Measurements from ENCODE around the gene TANC1.

Gene TANC1

DNA sequence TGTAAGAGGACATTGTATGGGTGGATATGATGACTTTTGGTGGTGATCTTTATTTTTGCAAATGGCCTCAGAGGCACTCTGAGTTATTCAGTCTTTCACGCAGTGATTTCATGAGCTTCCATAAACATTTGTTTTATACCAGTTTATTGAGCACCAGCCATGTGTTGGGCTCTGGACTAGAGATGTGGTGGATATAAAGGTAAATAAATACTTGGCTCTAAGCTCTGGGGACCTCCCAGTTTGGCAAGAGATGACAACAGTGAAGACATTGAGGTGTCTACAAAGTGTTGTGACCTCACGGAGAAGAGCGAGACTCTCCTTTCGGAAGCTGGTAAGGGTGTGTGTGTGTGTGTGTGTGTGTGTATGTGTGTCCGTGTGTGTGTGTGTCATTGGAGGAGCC, 146.4 kb downstream of the TANC1 start:
- FAIRE-seq, result no peak
- DNase-seq (ENCODE audit: low spot score), result no peak

- DNase-seq (ENCODE audit: low spot score), result no peak
- no peak for FAIRE-seq
These were observed 148.5 kb downstream of the TANC1 start for GRCh38 chr2:159116922-159117321.

DNA sequence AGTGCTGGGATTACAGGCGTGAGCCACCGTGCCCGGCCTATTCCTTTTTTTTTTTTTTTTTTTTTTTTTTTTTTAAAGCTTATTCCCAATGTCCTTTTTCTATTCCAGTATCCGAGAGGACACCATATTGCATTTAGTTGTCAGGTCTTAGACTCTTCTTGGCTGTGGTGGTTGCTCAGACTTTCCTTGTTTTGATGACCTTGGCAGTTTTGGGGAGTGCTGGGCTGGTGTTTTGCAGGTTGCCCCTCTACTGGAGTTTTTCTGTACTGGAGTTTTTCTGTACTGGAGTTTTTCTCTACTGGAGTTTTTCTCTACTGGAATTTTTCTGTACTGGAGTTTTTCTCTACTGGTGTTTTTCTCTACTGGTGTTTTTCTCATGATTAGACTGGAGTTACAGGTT, 149.2 kb downstream of the TANC1 start:
- FAIRE-seq (no peak), DNase-seq (ENCODE audit: low spot score) (no peak)

DNA sequence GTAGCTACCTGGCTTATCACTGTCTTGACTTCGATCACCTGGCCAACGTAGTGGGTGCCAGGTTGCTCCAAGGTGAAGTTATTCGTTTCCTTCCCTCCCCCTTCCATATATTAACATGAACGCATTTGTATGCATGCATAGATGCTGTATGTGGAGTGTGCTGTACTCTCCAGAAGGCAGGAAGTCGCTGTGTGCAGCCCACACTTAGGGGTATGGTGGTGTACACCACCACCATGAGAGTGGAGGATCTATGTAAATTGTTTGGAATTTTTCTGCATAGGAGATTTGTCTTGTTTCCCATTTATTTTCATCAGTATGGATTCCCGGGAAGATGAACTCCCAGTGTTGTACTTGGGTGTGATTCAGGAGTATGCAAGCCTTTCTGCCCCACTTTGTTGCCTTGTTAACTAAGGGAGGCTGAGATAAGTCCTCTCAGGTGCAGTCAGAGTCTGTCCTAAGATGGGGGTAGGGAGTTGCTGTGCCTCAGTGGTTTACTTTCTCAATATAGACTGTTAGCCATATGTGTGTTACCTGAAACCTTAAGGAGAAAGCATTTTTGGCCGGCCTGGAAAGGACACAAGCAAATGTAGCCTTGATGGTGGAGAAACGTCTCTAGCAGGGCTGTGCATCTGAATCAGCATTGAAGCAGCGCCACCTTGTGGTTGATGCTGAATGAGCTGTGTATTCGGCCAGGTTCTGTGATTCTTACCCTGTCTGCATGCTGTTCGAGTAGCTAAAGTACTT, 149.8 kb downstream of the TANC1 start:
- DNase-seq (ENCODE audit: low spot score), result peak; percentile 57
- FAIRE-seq, result peak; percentile 22

GRCh38 chr2:159118859-159119500, 150.5 kb downstream of the TANC1 start:
- FAIRE-seq (no peak), DNase-seq (ENCODE audit: low spot score) (no peak)

- DNase-seq (ENCODE audit: low spot score) (no peak), FAIRE-seq (no peak)
These were observed 151.3 kb downstream of the TANC1 start for GRCh38 chr2:159119652-159120257.

DNA sequence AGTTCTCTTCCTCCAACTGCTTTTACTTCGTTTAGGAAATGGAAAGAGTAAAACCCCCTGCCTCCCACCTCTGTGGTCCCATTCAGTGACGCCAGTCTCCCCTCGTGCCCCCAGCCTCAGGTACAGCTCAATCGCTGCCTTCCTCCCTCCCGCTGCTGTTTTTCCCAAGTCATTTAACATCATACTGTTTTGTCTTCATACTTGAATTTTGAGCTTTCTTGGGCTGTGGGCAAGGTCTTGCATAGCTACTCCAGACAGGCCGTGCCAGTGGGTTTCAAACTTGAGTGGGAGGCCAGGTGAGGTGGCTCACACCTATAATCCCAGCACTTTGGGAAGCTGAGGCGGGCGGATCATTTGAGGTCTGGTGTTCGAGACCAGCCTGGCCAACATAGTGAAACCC, 155.3 kb downstream of the TANC1 start:
- FAIRE-seq (no peak), DNase-seq (ENCODE audit: low spot score) (no peak)

- peak; percentile 73 for FAIRE-seq
- peak; percentile 72 for DNase-seq (ENCODE audit: low spot score)
These were observed 156.0 kb downstream of the TANC1 start for GRCh38 chr2:159124441-159124911.

DNA sequence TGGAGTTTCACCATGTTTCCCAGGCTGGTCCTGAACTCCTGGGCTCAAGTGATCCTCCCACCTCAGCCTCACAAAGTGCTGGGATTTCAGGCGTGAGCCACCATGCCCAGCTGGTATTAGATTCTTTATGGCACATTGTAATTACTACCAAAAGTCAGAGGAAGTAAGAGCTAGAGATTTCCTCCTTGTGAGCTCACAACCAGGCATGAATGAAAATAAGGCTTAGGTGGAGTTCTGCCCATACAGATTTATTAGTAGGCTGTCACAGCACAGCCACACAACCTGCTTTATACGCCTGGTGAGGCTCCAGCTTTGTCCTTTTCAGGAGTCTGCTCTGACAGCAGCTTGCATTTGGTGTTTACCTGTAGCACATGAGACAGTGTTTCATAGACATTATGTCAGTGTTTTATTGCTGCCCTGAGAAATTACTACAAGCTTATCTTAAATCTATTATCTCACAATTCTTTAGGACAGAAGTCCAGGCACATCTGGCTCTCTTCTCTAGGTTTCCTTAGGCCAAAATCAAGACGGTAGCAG, 156.6 kb downstream of the TANC1 start:
- peak; percentile 9 for DNase-seq (ENCODE audit: low spot score)
- FAIRE-seq, result no peak

DNA sequence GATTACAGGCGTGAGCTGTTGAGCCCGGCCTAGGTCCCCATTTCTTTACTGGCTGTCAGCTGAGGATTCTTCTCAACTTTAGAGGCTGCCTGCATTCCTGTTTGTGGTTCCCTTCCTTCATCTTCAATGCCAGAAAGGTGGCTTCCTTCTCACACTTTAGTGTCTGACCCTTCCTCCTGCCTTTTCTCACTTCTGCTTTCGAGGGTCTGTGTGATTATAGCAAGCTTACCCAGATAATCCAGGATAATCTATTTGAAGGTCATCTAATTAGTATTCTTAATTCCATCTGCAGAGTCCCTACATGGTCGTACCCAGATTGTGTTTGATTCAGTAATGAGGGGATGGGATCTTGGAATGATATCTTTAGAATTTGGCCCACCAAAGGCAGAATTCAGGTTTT, 157.4 kb downstream of the TANC1 start:
- DNase-seq (ENCODE audit: low spot score), result no peak
- no peak for FAIRE-seq

DNA sequence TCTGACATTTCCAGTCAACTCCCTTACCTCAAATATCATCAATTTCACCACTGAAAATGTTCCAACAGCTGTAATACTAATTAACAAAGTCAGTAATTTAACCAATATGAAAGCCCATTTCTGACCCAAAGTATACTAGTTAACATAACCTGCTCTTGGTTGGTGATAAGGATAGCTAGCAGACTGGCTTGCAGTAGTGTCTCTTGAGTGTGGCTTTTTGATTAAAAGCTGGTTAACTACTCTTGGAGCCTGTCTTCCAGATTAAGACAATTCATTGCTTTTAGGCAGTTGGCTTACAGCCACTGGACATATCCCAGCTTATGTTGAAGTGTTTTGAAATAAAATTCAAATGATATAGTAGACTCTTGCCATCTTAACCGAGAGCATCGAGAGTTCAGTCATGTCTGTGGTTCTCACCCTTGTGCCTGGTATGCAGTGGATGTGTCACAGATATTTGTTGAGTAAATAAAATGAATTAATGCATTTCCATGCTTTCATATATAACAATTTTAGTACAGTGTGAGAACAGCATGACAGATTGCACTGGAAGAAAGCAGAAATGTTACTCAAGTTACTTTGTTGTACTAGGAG, 158.1 kb downstream of the TANC1 start:
- FAIRE-seq, result no peak
- DNase-seq (ENCODE audit: low spot score), result no peak

DNA sequence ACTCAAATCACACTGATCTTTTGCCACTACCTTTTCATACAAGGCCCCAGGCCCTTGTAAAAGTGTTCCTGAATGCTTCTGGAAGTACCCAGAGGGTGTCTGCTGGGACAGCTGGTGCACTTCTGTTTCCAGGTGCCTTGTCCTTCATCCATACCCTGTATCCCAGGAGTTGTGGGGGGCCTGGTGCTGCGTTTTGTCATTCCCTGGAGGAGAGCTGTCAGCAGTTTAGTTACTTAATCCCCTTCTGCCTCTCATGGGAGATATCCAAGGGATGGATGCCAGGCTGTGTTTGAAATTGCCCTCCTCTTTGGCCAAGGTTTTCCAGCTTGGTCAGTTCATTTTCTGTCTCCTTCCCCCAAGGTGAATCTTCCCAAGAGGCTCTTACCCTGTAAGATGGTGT, 159.8 kb downstream of the TANC1 start:
- no peak for DNase-seq (ENCODE audit: low spot score)
- FAIRE-seq, result no peak

GRCh38 chr2:159129269-159129668, 160.8 kb downstream of the TANC1 start:
- FAIRE-seq (no peak), DNase-seq (ENCODE audit: low spot score) (no peak)

DNA sequence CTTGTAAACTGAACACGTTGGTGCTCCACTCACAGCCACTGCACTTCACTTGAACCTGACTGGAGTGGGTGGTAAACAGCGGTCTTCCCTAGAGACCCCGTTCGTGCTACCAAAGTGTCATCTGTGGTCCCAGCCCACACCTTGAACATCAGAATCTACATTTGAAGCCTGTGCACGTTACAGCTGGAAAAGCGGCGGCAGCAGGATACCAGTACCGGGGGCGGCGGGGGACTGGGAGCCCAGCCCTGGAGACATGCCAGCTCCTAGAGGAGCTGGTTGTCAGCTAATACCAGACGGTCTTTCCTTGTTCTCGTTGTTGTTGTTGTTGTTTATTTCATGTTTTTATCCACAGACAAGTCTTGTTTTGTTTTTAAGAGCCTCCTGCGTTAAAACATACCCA, 161.4 kb downstream of the TANC1 start:
- FAIRE-seq (no peak), DNase-seq (ENCODE audit: low spot score) (no peak)

GRCh38 chr2:159130302-159130701, 161.9 kb downstream of the TANC1 start:
- DNase-seq (ENCODE audit: low spot score) (peak; percentile 45), FAIRE-seq (no peak)

DNA sequence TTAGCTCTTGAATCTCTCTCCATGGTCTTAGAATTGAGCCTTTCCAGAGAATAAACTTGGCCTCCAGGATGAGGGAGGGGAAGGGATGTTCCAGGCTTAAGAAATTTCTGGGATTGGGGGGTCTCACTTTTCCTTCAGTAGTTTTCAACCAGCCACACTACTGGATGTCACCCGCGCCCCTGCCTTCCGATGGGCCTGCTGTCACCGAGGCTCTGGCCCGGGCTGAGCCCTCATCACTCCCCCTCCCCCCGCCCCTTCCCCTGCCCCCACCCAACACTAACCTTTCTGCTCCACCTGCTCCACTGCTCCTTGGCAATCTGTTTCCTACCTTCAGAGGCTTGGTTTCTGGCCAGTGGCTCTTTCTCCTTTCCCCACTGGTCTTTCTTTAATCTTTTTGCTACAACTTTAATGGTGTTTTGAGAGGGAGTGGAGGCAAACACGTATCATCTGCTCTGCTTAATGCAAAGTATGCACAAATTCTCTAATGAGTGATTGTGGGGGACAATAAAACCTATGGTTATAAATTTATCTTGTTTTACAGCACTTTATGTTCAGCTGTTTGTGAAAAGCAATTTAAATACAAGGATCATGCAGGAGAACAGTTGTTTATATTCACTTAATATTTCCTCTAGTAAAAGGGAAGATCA, 162.9 kb downstream of the TANC1 start:
- FAIRE-seq, result no peak
- no peak for DNase-seq (ENCODE audit: low spot score)

GRCh38 chr2:159131914-159132281, 163.5 kb downstream of the TANC1 start:
- FAIRE-seq (peak; percentile 81), DNase-seq (ENCODE audit: low spot score) (peak; percentile 80)

DNA sequence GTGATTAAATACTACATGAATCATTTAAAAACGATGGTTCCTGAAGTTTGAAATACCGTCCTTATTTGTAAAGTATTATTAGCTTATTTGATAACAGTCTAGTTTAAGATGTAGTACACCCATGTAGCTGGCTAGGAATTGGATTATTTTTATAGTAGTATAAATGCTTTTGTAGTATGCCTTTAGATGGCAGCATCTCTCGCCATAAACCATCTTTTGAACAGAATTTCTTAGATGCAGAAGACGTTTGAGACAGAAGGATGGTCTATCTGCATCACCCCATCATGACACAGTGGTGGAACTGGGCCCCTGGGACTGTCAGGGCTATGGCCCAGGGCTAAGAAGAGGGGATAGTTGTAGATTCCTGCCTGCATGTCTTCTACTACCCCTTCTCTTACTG, 165.4 kb downstream of the TANC1 start:
- no peak for DNase-seq (ENCODE audit: low spot score)
- FAIRE-seq, result no peak

DNA sequence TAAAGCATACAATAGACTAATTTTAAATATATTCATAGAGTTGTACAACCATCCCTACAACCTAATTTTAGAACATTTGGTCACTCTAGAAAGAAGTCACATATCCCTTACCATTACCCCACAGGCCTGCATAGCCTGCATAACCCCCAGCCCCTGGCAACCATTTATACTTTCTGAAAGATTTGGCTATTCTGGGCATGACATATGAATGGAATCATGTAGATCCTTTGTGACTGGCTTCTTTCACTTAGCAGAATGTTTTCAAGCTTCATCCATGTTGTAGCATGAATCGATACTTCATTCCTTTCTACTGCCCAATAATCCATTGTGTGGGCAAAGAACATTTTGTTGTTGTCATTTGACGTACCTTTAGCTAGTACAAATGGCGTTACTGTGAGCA, 166.5 kb downstream of the TANC1 start:
- FAIRE-seq, result no peak

GRCh38 chr2:159136391-159136790, 168.0 kb downstream of the TANC1 start:
- no peak for DNase-seq (ENCODE audit: low spot score)
- FAIRE-seq, result no peak

More for the DNA sequence above, 166.5 kb downstream of the TANC1 start:
- DNase-seq (ENCODE audit: low spot score), result no peak

DNA sequence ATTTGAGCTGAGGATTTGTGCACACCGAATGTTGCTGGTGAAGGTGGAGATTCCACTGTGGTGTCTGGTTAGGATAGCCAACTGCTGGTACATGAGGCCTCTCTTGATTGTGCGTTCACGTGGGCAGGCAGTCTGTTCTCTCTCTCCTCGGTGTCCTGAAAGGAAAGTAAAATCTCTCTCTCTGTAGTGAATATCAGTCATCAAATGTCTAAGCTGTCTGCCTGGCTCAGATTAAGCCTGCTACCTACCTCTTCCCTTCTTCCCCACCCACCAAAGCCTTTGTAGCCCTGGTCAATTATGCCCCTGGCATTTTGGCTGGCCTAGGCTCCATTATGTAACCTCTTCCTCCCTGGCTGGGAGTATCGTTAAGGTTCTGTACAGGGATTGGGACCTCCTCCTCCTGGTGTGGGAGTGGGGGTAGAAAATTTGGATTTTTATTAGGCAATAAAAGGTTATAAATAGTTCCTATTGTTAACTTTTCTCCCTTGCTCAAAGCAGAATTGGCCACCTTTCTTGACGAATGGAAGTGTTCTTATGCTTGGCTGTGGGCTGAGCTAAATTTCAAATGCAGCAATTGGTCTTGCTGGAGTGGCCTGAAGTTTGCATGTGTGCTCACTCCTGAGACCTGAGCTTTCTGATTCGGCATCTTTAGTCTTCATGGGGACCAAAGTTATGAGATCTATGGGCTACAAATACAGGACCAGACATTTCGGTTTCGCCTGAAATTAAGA, 169.2 kb downstream of the TANC1 start:
- FAIRE-seq, result no peak
- no peak for DNase-seq (ENCODE audit: low spot score)
